PC-3 (cell line): Measurements from ENCODE around the gene TSHZ2. TPM values are rescaled to one million over a fixed set of nuclear protein-coding genes. Genes with fewer than 3 reads are reported as not detected.

ENCODE experiments used
- ATAC-seq: fragments of 200-7000 bp; cut with Tn5 transposase; 2 replicates; pipeline ENCODE4 v1.9.1; 2020; ENCODE audit warnings: mild to moderate bottlenecking, moderate library complexity
- BruUV-seq: library from RNA; stranded (reverse); fragments of 400-500 nt; replicated peaks from 2 replicates; lab custom pipeline; 2021; lab: Mats Ljungman, UMichigan
- CTCF ChIA-PET: fragments of 300-600 bp; sonication (Branson Sonifier 250); formaldehyde crosslinking; loops from one replicate; lab custom pipeline; 2022; ENCODE audit warnings: antibody characterized with exemption; lab: Charles Lee
- POLR2A ChIA-PET: fragments of 300-600 bp; sonication (Branson Sonifier 250); formaldehyde crosslinking; loops from one replicate; lab custom pipeline; 2022; ENCODE audit warnings: antibody characterized with exemption; ENCODE audit not compliant: unreplicated experiment; lab: Charles Lee
- DNase-seq: peaks from one replicate; pipeline ENCODE4 v3.0.0-alpha.2; 2015
- H2AFZ ChIP-seq: fragments of 300-600 bp; sonication (generic); 2 replicates; pipeline ENCODE4 v1.6.0; 2016; ENCODE audit warnings: antibody characterized with exemption, low read length
- H3F3A ChIP-seq: fragments of 300-600 bp; sonication (generic); one replicate; pipeline ENCODE4 v1.6.0; 2017; ENCODE audit warnings: antibody characterized with exemption, low read length, control low read depth, mild to moderate bottlenecking; ENCODE audit not compliant: unreplicated experiment
- H3K27ac ChIP-seq: fragments of 300-600 bp; sonication (generic); 2 replicates; pipeline ENCODE4 v1.5.1; 2016; ENCODE audit warnings: mild to moderate bottlenecking, low read length
- H3K27me3 ChIP-seq: fragments of 300-600 bp; sonication (generic); 2 replicates; pipeline ENCODE4 v1.6.1; 2016; ENCODE audit warnings: low read length, mixed read lengths
- H3K36me3 ChIP-seq: fragments of 300-600 bp; sonication (generic); 2 replicates; pipeline ENCODE4 v1.6.1; 2016; ENCODE audit warnings: low read depth, mixed run types, low read length, mixed read lengths
- H3K4me1 ChIP-seq: fragments of 300-600 bp; sonication (generic); 2 replicates; pipeline ENCODE4 v1.5.1; 2016; ENCODE audit warnings: low read length; ENCODE audit not compliant: insufficient read depth
- H3K4me2 ChIP-seq: fragments of 300-600 bp; sonication (generic); 2 replicates; pipeline ENCODE4 v1.6.0; 2016; ENCODE audit warnings: low read length
- H3K4me3 ChIP-seq: fragments of 300-600 bp; sonication (generic); 2 replicates; pipeline ENCODE4 v1.5.1; 2016; ENCODE audit warnings: mild to moderate bottlenecking, low read length, mixed read lengths
- H3K79me2 ChIP-seq: fragments of 300-600 bp; sonication (generic); 2 replicates; pipeline ENCODE4 v1.6.1; 2017; ENCODE audit warnings: low read length, mixed read lengths
- H3K9ac ChIP-seq: fragments of 300-600 bp; sonication (generic); 2 replicates; pipeline ENCODE4 v1.6.0; 2016; ENCODE audit warnings: mild to moderate bottlenecking, low read length
- H3K9me2 ChIP-seq: fragments of 300-600 bp; sonication (generic); replicated peaks from 2 replicates; pipeline ENCODE4 v1.6.1; 2016; ENCODE audit warnings: mixed run types, low read length, mixed read lengths
- H3K9me3 ChIP-seq: fragments of 300-600 bp; sonication (generic); 2 replicates; pipeline ENCODE4 v1.6.1; 2016; ENCODE audit warnings: low read length, mixed read lengths
- H4K20me1 ChIP-seq: fragments of 300-600 bp; sonication (generic); 2 replicates; pipeline ENCODE4 v1.6.1; 2016; ENCODE audit warnings: low read length, mixed read lengths
- EZH2 ChIP-seq: fragments of 300-600 bp; sonication (generic); IDR thresholded peaks from one replicate; pipeline ENCODE4 v1.6.1; 2017; ENCODE audit warnings: antibody characterized with exemption, mild to moderate bottlenecking, low read length; ENCODE audit not compliant: unreplicated experiment
- EZH2phosphoT487 ChIP-seq: fragments of 300-600 bp; sonication (generic); IDR thresholded peaks from 2 replicates; pipeline ENCODE4 v1.6.1; 2018; ENCODE audit warnings: mild to moderate bottlenecking, antibody characterized with exemption, low read length, borderline replicate concordance
- intact Hi-C: fragments of 100-400 bp; cut with micrococcal nuclease; formaldehyde crosslinking; loops from 2 replicates; pipeline ENCODE4 v1.9.0; 2023
- total RNA-seq: library from RNA; depleted of rRNA; stranded (reverse); fragments of >200 nt; gene quantifications from 2 replicates; pipeline ENCODE4 v1.2.3, GENCODE V29; 2014
- TF ChIP-seq, protein P1 (sequence below): fragments of 300-600 bp; sonication (generic); conservative IDR thresholded peaks from 2 replicates; pipeline ENCODE4 v1.5.1; 2017; ENCODE audit warnings: antibody characterized with exemption, low read depth, mild to moderate bottlenecking, low read length

TSHZ2 gene
- total RNA-seq, 1 experiment from 2014 or later: not detected

DNA sequence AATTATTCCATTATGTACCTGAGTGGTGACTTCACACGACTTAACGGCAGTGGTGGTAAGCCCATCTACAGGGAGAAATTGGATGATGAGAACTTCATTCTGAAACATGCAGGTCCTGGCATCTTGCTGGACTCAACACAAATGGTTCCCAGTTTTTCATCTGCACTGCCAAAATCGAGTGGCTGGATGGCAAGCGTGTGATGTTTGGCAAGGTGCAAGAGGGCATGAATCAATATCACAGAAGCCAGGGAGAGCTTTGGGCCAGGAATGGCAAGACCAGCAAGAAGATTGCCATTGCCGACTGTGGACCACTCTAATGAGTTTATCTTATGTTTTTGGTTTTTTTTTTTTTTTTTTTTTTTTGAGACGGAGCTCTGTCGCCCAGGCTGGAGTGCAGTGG is 449.2 kb downstream of the TSHZ2 start:
- H3K27ac ChIP-seq: no peak overlapping the region
- H3K36me3 ChIP-seq: no peaks in the 10 kb centered on the region
- BruUV-seq: no TSS peak
- H3F3A ChIP-seq: no peaks in the 10 kb centered on the region
- intact Hi-C loops: no loop called here
- no peak for ATAC-seq
- H3K9ac ChIP-seq: no peak overlapping the region
- ChIA-PET POLR2A (no interaction called here), CTCF (no interaction called here)
- H3K27me3 ChIP-seq: peaks cover 56% of the 10 kb centered on the region
- no peak for DNase-seq
- TF ChIP-seq EZH2phosphoT487: no peak
- TF ChIP-seq EZH2: no peak
- TF ChIP-seq, protein P1, sequence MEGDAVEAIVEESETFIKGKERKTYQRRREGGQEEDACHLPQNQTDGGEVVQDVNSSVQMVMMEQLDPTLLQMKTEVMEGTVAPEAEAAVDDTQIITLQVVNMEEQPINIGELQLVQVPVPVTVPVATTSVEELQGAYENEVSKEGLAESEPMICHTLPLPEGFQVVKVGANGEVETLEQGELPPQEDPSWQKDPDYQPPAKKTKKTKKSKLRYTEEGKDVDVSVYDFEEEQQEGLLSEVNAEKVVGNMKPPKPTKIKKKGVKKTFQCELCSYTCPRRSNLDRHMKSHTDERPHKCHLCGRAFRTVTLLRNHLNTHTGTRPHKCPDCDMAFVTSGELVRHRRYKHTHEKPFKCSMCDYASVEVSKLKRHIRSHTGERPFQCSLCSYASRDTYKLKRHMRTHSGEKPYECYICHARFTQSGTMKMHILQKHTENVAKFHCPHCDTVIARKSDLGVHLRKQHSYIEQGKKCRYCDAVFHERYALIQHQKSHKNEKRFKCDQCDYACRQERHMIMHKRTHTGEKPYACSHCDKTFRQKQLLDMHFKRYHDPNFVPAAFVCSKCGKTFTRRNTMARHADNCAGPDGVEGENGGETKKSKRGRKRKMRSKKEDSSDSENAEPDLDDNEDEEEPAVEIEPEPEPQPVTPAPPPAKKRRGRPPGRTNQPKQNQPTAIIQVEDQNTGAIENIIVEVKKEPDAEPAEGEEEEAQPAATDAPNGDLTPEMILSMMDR: no peak
- H3K4me1 ChIP-seq: no peaks in the 10 kb centered on the region
- H3K79me2 ChIP-seq: no peaks in the 10 kb centered on the region
- H3K9me2 ChIP-seq: no peaks in the 10 kb centered on the region
- H2AFZ ChIP-seq: no peak overlapping the region
- no peaks in the 10 kb centered on the region for H4K20me1 ChIP-seq
- H3K4me3 ChIP-seq: no peak overlapping the region
- H3K9me3 ChIP-seq: no peaks in the 10 kb centered on the region
- H3K4me2 ChIP-seq: no peak overlapping the region

DNA sequence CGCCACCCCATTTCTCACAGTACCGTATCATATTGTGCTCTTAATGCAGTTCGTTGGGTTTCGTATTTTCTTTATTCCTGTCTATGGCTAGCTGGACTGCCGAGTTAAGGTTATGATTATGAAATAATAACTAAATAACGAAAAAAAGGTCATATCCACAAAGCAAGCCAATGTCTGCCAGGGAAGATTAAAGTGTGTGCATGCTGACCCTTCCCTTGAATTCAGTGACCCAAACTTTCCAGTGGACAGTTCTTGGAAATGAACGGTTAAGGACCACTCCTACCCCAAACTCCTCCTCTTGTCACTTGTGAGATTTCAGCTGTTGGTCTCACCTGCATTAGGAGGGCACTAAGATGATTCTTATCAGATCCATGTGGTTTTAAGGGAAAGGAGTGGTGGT is 449.9 kb downstream of the TSHZ2 start:
- Histone ChIP-seq H3K27ac (no peak overlapping the region), H4K20me1 (no peaks in the 10 kb centered on the region), H2AFZ (no peak overlapping the region), H3K27me3 (peaks cover 56% of the 10 kb centered on the region), H3K79me2 (no peaks in the 10 kb centered on the region), H3K4me3 (no peak overlapping the region), H3K36me3 (no peaks in the 10 kb centered on the region), H3K4me2 (no peak overlapping the region), H3K9ac (no peak overlapping the region), H3F3A (no peaks in the 10 kb centered on the region), H3K4me1 (no peaks in the 10 kb centered on the region), H3K9me2 (no peaks in the 10 kb centered on the region), H3K9me3 (no peaks in the 10 kb centered on the region)
- DNase-seq (no peak), ATAC-seq (no peak)
- TF ChIP-seq, protein P1: no peak
- no peak for TF ChIP-seq EZH2phosphoT487
- no peak for TF ChIP-seq EZH2
- intact Hi-C loops: no loop called here
- no TSS peak for BruUV-seq
- ChIA-PET CTCF (no interaction called here), POLR2A (no interaction called here)

DNA sequence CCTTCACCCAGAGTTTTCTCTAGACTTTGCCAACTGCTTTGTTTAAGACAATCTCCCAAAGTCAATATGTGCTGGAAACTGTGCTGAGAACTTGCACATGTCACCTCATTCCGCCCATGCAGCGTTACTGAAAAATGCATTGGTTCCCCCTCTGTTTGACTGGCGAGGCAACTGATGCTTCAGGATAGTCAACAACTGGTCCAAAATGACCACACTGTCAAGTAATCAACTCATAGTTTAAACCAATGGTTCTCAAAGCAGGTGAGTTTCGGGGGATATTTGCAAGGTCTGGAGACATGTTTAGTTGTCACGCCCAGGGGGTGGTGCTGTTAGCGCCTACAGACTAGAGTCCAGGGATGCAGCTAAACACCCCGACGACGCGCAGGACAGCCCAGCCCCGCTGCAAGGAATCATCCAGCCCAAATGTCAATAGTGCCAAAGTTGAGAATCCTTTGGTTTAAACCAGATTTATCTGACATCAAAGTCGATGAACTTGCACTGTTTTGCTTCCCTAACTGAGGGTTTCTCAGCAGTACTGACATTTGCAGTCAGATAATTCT is 451.5 kb downstream of the TSHZ2 start:
- ATAC-seq (no peak), DNase-seq (no peak)
- ChIA-PET CTCF (no interaction called here), POLR2A (no interaction called here)
- H3K9ac ChIP-seq: no peak overlapping the region
- no peaks in the 10 kb centered on the region for H3F3A ChIP-seq
- no peak overlapping the region for H3K4me3 ChIP-seq
- no peaks in the 10 kb centered on the region for H3K9me3 ChIP-seq
- H3K79me2 ChIP-seq: no peaks in the 10 kb centered on the region
- no peaks in the 10 kb centered on the region for H4K20me1 ChIP-seq
- H3K9me2 ChIP-seq: no peaks in the 10 kb centered on the region
- TF ChIP-seq, protein P1: no peak
- TF ChIP-seq EZH2 (no peak), EZH2phosphoT487 (no peak)
- no peaks in the 10 kb centered on the region for H3K4me1 ChIP-seq
- H3K27me3 ChIP-seq: peaks cover 49% of the 10 kb centered on the region
- no TSS peak for BruUV-seq
- intact Hi-C loops: no loop called here
- H2AFZ ChIP-seq: no peak overlapping the region
- H3K36me3 ChIP-seq: no peaks in the 10 kb centered on the region
- no peak overlapping the region for H3K4me2 ChIP-seq
- no peak overlapping the region for H3K27ac ChIP-seq
